ENCODE results near the gene ATP6V1G2.
"Not testable (repeated sequence)": the region's sequence is repeated elsewhere in the genome, so short reads cannot be mapped to it uniquely, and the experiment has no call there.

Gene ATP6V1G2

DNA sequence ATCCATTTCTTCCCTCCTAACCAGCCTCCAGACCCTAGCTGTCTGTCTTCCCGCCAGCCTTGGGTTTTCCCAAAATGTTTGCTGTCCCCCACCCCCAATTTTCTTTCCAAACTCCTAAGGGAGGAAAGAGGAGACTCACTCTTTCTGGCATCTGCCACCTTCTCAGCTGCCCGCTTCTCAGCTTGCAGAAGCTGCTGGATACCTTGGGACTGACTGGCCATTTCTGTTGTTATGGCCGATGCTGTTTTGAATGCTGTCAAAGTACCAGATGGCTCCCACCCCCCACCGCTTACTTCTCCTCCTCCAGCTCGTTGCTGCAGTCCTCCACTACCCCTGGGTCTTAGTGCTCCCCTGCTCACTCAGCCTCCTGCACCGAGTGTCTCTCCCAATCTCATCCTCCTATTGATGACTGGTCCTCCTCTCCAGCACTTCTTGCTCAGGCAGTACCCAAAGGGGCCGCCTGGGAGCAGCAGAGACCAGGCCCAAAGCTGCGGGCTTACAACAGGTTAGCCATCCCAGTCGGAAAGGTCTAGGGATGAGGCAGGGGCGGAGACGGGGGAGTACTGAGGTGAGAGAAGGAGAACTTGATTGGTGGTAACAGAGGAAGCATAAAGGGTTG is at the start of gene ATP6V1G2:
Gene ATP6V1G2 (minus strand): TSS at position 270 of the 619 bp plus-strand sequence. CDS start 49 bp downstream, at position 221.
- peak; percentile 74 to 77 for DNase-seq (ENCODE audit: low read depth in 2 of 2)

DNA sequence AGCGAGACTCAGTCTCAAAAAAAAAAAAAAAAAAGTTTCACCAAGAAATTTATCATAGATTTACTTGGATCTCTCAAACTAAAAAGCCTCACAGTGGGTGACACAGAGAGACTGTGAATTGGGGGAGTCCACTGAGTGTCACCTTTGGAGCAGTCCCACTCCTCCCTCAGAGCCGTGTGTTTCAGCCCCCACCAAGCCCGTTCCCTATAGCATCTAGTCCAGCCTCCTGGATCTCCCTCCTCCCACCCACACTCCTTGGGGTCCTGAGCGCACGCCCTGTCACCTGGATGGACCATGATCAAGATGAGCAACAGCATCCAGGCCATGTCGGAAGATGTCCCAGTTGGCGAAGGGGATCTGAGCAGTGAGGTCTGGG is 46.0 kb upstream of the ATP6V1G2 start:
- DNase-seq (ENCODE audit: low read depth in 2 of 2), result no peak

DNA sequence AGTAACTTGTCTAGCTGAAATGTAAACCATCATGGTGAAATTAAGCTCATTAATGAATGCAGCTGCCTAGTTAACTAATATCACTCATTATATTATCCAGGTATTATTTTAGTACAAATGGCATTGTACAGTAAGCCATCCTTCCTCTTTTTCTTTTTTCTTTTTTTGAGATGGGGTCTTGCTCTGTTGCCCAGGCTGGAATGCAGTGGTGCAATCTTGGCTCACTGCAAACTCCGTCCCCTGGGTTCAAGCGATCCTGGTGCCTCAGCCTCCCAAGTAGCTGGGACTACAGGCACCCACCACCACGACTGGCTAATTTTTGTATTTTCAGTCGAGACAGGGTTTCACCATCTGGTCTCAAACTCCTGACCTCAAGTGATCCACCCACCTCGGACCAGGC is 44.3 kb upstream of the ATP6V1G2 start:
- not testable (repeated sequence) for DNase-seq (ENCODE audit: low read depth in 2 of 2)

DNA sequence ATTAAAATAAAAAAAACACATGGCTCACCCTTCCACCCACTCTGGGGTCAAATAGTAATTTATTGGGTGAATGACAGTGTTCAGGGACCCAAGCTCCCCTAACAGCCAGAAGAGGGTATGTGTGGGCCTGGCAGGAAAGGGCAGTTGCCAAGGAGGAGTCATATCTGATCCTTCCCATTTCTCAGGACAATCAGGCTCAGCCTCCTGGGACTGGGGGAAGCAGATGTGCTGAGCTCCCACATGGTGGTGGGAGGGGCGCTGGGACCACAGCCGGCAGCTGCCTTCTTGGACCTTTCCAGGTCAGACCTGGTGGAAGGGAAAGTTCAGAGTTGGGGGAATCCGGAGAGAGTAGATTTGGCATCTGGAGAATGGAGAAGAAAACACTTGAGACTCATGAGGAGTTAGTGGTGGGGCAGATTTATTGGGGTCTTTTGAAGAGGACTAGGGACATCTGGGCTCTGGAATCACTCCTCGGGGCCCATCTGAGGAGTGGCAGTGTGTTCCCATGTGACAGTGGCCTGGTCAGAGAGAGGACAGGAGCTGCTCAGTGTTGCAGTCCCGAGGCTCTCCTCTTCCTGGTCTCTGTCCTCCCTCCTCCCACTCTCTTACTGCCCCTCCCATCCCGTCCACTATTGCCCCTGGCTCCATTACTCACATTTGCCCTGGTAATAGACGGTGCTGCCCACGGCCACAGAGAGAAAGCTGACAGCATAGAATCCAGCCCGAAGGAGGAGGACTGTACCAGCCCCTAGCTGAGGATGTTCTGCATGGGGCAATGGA is 42.7 kb upstream of the ATP6V1G2 start:
- no peak for DNase-seq (ENCODE audit: low read depth in 2 of 2)

DNA sequence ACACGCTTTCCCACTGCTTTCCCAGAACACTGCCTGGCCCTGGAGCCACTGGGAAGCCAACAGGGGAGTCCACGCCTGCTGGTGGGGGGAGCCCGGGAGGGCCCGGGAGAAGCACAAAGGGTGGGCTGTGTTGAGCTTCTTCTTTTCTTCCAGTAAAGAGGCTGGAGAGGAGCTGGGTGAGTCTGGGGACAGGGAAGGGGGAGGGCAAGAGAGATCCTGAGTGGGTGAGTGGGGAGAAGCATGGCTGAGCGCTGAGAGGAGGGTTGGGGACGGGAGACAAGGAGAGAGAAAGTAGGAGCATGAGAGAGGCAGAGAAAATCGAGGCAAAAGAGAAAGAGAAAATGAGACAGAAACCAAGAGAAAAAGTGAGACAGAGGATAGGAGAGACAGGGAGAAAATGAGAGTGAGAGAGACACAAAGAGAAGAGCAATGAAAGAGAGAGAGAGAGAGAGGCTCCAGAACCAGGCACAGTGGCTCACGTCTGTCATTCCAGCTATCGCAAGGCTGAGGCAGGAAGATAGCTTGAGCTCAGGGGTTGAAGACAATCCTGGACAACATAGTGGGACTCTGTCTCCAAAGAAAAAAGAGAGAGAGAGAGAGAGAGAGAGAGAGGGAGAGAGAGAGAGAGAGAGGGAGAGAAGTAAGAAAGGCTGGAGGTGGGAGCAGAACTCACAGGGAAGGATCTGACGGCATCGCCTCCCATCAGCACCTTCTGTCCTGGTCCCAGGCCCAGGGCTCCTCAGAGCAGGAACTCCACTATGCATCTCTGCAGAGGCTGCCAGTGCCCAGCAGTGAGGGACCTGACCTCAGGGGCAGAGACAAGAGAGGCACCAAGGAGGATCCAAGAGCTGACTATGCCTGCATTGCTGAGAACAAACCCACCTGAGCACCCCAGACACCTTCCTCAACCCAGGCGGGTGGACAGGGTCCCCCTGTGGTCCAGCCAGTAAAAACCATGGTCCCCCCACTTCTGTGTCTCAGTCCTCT is 41.7 kb upstream of the ATP6V1G2 start:
- DNase-seq (ENCODE audit: low read depth in 2 of 2), result no peak

DNA sequence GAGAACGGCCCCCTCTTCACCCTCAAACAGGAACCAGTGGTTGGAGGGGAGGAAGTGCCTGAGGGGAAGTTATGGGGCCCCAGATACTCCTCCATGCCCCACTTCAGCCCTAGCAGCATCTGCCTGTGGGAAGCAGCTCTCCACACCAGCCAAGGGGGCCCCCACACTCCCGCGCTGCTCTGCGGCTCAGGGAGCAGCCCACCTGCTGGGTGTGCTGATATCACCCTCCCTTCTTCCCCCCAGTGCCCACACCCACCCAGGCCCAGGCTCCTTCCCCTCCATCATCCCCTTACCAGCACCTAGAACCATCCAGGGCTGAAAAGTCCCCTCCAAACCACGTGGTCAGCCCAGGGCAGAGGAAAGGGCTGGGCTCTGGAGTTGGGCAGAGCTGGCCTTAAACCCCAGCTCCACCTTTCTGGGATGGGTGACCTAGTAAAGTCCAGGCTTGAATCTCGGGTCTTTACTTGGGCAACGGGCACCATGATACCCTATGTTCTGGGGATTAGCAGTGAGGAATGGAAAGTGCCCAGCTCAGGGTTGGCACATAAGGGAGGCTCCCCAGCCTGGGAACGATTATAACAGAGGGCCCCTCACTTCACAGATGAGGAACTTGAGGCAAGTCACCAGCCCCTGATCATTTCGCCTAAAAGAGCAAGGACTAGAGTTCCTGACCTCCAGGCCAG is 40.3 kb upstream of the ATP6V1G2 start:
- no peak for DNase-seq (ENCODE audit: low read depth in 2 of 2)

DNA sequence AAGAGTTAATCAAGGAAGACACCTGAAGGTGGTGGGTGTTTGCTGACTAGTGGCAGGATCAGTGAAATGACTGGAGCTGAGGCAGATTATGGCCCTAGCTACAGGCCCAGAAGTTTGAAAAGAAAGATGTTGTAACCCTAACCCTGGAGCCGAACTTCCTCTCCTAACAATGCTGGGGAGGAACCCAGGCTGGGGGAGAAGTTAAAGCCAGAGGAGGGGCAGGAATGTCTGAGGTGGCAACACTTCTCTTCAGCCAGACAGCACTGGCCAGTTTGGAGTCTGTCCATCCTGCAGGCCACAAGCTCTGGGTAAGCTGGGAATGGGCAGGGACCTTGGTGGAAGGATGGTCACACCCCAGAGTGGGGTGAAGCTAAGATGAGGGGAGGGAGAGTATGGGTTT is 39.6 kb upstream of the ATP6V1G2 start, which contains the start of gene LST1:
Gene LST1 (plus strand): TSS at position 270 of the 400 bp plus-strand sequence. CDS start 1,023 bp downstream, outside the sequence.
- DNase-seq (ENCODE audit: low read depth in 2 of 2), result no peak

DNA sequence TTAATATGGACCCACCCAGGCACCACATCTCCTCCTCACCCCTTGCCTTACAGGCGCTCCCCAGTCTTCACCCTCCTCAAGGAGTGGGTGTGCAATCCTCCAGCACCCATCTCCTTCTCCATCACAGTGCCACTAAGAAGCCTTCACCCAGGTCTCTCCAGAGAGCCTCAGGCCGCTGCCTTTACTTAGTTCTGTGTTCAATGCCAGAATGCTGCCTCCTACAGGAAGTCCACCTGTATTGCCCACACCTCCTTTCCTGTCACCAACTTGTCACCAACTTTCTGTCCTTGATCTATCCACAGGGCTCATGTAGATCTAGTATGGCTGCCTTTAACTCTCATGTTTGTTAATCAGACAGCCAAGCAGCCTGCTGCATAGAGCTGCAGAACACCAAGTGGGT is 39.1 kb upstream of the ATP6V1G2 start:
- no peak for DNase-seq (ENCODE audit: low read depth in 2 of 2)

DNA sequence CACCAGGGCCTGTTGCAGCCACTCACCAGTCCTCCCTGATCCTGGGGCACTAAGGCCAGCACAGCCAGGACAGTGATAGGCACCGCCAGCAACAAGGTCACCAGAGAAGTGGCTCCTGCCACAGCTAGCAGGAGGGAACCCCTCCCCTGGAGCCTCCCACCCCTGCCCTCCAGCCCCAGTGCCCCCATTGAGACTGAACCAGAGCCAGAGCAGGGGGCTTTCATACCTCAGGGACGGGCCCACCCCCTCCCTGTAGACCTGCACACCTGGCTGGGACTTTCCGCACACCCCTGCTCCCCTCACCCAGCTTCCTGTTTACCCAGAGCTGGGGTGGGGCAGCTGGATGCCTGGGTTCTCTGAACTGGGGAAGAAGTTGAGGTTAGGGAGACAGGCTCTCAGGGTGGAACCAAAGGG is 35.8 kb upstream of the ATP6V1G2 start, which contains the start of gene LTB:
Gene LTB (minus strand): TSS at position 195 of the 414 bp plus-strand sequence. CDS start 7 bp downstream, at position 188.
- DNase-seq (ENCODE audit: low read depth in 2 of 2), result no peak

DNA sequence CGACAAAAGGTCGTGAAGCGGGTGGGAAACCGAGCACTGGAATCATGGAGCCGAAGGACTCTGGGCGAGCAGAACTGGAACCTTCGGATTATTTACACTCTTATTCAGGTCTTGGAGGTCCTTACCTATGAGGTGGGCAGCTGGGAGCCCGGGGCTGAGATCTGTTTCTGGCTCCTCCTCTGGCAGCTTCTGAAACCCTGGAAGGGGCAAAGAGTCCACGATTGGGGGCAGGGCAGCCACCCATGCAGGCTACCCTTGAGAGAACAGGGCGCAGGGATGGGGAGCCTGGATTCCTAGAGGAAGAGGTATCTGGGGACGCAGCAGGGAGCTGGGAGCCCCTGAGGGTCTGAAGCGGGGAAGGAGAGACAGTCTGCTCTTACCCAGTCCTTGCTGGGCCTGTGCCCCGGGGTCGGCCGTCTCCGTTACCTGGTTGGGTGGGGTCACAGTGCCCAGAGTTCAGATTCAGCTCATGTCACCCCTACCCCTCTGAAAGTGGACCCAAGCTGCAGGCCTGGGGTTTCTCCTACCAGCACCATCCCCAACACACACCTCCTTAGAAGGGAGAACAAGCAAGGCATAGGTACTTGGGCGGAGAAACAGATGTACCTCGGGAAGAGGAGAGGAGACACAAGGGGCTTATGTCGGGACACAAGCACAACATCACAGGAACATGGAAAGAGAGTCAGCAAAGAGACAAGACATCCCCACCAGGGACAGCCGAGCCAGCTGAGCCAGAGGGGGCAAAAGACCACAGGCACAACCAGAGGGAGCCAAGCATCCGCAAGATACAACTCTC is 35.2 kb upstream of the ATP6V1G2 start:
- DNase-seq (ENCODE audit: low read depth in 2 of 2), result no peak

DNA sequence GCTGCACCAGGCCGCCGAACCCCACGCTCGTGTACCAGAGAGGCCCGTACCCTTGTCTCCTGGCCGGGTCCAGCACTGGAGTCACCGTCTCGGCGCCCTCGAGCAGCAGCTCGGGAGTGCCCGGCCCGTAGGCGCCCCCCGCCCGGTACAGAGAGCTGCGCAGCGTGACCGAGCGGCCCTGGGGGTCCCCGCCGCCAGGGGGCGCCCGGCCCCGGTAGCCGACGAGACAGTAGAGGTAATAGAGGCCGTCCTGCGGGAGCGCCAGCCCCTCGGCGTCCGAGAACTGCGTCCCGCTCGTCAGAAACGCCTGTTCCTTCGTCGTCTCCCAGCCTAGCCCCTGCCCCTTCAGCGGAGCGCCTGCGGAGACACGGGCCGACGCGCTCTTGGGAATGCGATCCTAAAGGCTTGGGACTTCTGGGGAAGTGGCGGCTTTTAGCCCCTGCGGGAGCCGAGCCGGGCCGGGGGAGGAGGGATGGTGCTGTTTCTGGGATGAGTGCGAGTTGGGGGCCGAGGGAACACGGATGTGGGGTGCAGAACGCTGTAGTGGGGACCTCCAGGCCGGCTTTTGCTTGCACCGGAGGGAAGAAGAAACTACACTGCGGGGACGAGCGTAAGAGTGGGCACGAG is 34.5 kb upstream of the ATP6V1G2 start:
- peak; percentile 85 to 93 for DNase-seq (ENCODE audit: low read depth in 2 of 2)

DNA sequence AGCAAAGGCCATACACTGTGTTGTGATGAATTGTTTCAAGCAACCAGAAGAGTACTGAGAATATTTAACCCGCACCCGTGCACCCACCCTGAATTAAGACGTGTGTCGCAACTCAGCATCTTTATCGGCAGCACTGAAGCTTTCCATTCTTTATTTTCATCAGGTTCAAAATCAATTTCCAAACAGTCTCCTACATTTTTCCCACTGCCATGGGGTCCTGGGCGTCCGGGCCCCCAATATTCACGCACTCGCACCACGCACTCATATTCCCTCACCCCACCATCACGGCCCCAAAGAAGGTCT is 34.0 kb upstream of the ATP6V1G2 start:
- DNase-seq (ENCODE audit: low read depth in 2 of 2), result no peak

DNA sequence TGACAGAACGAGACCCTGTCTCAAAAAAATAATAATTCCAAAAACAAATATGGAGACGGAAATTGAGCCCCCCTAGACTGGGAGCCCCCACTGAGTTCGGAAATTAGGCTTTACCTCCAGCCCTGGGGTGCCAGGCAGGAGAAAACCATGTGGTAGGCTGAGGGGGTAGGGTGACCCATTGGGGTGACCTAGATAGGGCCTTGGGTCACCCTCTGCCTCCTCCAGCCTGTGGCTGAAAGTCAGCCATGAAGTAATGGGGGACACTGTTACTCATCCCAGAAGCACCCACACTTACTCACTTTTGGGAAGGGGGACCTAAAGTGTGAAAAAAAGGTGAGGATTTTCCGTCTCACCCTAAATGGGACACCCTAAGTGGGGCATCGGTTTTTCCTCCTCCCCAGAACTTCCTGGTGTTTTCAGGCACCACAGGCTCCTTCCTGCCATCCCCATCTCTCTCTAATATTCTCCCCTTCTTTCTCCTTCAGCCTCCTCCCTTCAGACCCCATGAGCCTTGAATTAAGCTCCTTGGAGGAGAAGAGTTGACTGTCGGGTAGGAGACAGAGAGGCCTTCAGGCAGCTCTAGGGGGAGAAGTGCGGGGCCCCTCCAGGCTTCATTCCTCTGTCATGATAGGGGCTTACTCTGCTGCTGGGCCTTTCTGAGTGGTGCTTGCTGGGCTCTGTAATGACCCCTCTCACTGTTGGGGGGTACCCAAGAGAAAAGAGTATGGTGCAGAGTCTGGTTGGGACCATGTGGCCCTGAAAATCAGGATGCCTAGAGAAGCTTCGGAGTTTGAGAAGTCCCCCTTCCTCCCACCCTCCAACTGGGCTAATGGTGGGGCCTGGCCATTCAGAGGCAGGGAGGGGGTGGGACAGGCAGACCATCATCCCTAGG is 33.4 kb upstream of the ATP6V1G2 start:
- DNase-seq (ENCODE audit: low read depth in 2 of 2), result no peak

DNA sequence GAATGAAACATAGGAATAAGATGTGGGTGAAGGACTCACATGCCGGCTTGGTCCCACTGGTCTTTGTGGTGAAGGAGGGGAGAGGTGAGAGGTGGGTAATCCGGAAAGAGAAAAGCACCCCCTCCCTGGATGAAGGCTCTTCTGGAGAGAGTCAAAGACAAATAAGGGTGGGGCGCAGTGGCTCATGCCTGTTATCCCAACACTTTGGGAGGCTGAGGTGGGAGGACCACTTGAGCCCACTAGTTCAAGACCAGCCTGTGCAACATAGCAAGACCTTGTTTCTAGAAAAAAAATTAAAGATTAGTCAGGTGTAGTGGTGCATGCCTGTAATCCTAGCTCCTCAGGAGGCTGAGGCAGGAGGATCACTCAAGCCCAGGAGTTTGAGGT is 32.7 kb upstream of the ATP6V1G2 start:
- DNase-seq (ENCODE audit: low read depth in 2 of 2), result no peak

DNA sequence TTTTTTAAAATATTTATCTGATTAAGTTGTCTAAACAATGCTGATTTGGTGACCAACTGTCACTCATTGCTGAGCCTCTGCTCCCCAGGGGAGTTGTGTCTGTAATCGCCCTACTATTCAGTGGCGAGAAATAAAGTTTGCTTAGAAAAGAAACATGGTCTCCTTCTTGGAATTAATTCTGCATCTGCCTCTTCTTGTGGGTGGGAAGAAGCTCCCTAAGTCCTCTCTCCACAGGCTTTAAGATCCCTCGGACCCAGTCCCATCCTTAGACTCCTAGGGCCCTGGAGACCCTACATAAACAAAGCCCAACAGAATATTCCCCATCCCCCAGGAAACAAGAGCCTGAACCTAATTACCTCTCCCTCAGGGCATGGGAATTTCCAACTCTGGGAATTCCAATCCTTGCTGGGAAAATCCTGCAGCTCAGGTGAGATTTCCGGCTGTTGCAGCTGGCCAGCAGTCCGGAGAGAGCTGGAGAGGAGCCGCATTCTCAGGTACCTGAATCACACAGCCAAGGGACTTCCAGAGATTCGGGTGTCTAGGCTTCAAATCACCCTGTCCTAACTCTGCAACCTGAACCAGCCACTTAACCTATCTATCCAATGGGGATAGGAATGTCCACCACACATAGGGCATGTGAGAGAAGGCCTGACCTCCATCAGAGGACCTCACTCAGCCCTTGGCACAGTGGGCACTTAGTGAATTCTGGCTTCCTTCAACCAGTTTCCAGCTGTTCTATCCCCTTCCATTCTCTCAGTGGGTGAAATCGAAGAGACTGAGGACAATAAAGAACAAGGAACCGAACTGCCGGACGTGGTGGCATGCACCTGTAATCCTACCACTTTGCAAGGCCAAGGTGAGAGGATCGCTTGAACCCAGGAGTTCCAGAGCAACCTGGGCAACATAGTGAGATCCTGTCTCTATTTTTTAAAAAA is 32.0 kb upstream of the ATP6V1G2 start:
- peak in 1 of 2 donors; percentile 47 for DNase-seq (ENCODE audit: low read depth in 2 of 2)

DNA sequence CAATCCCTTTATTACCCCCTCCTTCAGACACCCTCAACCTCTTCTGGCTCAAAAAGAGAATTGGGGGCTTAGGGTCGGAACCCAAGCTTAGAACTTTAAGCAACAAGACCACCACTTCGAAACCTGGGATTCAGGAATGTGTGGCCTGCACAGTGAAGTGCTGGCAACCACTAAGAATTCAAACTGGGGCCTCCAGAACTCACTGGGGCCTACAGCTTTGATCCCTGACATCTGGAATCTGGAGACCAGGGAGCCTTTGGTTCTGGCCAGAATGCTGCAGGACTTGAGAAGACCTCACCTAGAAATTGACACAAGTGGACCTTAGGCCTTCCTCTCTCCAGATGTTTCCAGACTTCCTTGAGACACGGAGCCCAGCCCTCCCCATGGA is 31.2 kb upstream of the ATP6V1G2 start:
- no peak for DNase-seq (ENCODE audit: low read depth in 2 of 2)

DNA sequence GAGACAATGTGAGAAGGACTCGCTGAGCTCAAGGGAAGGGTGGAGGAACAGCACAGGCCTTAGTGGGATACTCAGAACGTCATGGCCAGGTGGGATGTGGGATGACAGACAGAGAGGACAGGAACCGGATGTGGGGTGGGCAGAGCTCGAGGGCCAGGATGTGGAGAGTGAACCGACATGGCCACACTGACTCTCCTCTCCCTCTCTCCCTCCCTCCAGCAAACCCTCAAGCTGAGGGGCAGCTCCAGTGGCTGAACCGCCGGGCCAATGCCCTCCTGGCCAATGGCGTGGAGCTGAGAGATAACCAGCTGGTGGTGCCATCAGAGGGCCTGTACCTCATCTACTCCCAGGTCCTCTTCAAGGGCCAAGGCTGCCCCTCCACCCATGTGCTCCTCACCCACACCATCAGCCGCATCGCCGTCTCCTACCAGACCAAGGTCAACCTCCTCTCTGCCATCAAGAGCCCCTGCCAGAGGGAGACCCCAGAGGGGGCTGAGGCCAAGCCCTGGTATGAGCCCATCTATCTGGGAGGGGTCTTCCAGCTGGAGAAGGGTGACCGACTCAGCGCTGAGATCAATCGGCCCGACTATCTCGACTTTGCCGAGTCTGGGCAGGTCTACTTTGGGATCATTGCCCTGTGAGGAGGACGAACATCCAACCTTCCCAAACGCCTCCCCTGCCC is 30.6 kb upstream of the ATP6V1G2 start:
- DNase-seq (ENCODE audit: low read depth in 2 of 2), result peak in 1 of 2 donors; percentile 50

Data from stimulated activated CD4-positive, alpha-beta T cell treated with anti-CD3 and anti-CD28 coated beads, Interleukin-1b, Interleukin-23, amount 100 ng/mL, for 4 hours (primary cell).